NCI-H460 (cell line): ENCODE data around the gene FOXN3. TPM values are rescaled to one million over a fixed set of nuclear protein-coding genes. Genes with fewer than 3 reads are reported as not detected.

Source experiments
- DNase-seq: peaks from one replicate; pipeline ENCODE4 v3.0.0-alpha.2; 2016; ENCODE audit warnings: low read depth; ENCODE audit errors: extremely low read depth
- total RNA-seq: library from RNA; depleted of rRNA; stranded (reverse); fragments of >200 nt; shearing (Covaris generic); gene quantifications from 2 replicates; pipeline ENCODE4 v1.2.3, GENCODE V29; 2014

FOXN3 gene
- total RNA-seq, 1 experiment from 2014 or later = 7.9 TPM

GRCh38 chr14:89241257-89241656 lies 175.8 kb downstream of the FOXN3 start:
- no peak for DNase-seq

GRCh38 chr14:89240414-89240813 lies 176.6 kb downstream of the FOXN3 start:
- DNase-seq = no peak

- no peak for DNase-seq
Measured at GRCh38 chr14:89239023-89239422, 178.0 kb downstream of the FOXN3 start.

- DNase-seq = no peak
Measured at GRCh38 chr14:89237921-89238529, 179.0 kb downstream of the FOXN3 start.

- DNase-seq = no peak
Measured at GRCh38 chr14:89236851-89237250, 180.2 kb downstream of the FOXN3 start.

GRCh38 chr14:89233184-89233583 lies 183.8 kb downstream of the FOXN3 start:
- DNase-seq = no peak

GRCh38 chr14:89232265-89233070 lies 184.6 kb downstream of the FOXN3 start:
- DNase-seq = no peak

GRCh38 chr14:89231426-89232113 lies 185.5 kb downstream of the FOXN3 start:
- DNase-seq = no peak

- no peak for DNase-seq
Measured at GRCh38 chr14:89228921-89229639, 188.0 kb downstream of the FOXN3 start.

- DNase-seq = no peak
Measured at GRCh38 chr14:89227496-89227836, 189.6 kb downstream of the FOXN3 start.

- DNase-seq = no peak
Measured at GRCh38 chr14:89226801-89227495, 190.1 kb downstream of the FOXN3 start.

GRCh38 chr14:89225607-89226006 lies 191.4 kb downstream of the FOXN3 start:
- DNase-seq = no peak

- DNase-seq = no peak
Measured at GRCh38 chr14:89221109-89221810, 195.8 kb downstream of the FOXN3 start.

- no peak for DNase-seq
Measured at GRCh38 chr14:89219051-89219450, 198.0 kb downstream of the FOXN3 start.

GRCh38 chr14:89217891-89218290 lies 199.1 kb downstream of the FOXN3 start:
- no peak for DNase-seq

- DNase-seq = no peak
Measured at GRCh38 chr14:89215531-89215930, 201.5 kb downstream of the FOXN3 start.

- no peak for DNase-seq
Measured at GRCh38 chr14:89215114-89215513, 201.9 kb downstream of the FOXN3 start.

GRCh38 chr14:89214221-89214965 lies 202.6 kb downstream of the FOXN3 start:
- DNase-seq = no peak
